Head of caudate nucleus (tissue), 42 donors: Measurements from ENCODE around the gene PSMB8.
"Not testable (repeated sequence)": the region's sequence is repeated elsewhere in the genome, so short reads cannot be mapped to it uniquely, and the experiment has no call there.

ENCODE experiments used
- DNase-seq, 42 donors: peaks; one replicate each; pipeline versions ENCODE4 v3.0.0 to v3.0.0-alpha.2; 2020 to 2021; ENCODE audit warnings: mixed read lengths in 7 of 42
- intact Hi-C: fragments of 100-400 bp; cut with DNase I; formaldehyde crosslinking; loops from one replicate; pipeline ENCODE4 v1.15.0; 2022

The PSMB8 gene

GRCh38 chr6:32814145-32814544, 29.7 kb downstream of the PSMB8 start:
- no peak for DNase-seq
- intact Hi-C loops, result no loop called here

DNA sequence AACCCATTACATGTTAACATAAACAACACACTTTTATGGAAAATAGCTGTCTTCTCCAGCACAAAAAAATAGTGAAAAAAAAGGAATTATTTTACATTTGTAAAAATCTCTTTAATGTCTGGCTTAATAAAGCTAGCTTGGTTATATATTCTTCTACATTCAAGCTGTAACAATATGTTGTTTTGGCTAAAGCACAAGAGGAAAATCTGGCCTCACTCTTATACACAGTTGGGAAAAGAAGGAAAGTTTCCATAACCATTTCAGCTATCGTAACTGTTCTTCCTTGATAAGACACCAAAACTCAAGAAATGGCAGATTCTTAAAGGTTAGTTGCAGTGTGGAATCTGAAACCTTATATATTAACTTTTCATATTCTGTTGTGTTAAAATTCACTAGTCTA, 34.7 kb downstream of the PSMB8 start:
- intact Hi-C loops, result no loop called here
- DNase-seq, result no peak

- no peak for DNase-seq
These were observed 36.7 kb downstream of the PSMB8 start for GRCh38 chr6:32807020-32807580.

DNA sequence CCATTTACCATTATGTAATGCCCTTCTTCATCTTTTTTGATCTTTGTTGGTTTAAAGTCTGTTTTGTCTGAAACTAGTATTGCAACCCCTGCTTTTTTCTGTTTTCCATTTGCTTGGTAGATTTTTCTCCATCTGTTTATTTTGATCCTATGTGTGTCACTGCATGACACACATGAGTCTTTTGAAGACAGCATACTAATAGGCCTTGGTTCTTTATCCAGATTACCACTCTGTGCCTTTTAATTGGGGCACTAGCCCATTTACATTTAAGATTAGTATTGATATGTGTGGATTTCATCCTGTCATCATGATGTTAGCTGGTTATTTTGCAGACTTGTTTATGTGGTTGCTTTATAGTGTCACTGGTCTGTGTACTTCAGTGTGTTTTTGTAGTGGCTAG, 38.4 kb downstream of the PSMB8 start:
- intact Hi-C loops, DNase-seq: not testable (repeated sequence)

More at GRCh38 chr6:32807020-32807580, 36.7 kb downstream of the PSMB8 start:
- intact Hi-C loops, result no loop called here

GRCh38 chr6:32803416-32803815, 40.4 kb downstream of the PSMB8 start:
- intact Hi-C loops, result no loop called here
- DNase-seq, result no peak

DNA sequence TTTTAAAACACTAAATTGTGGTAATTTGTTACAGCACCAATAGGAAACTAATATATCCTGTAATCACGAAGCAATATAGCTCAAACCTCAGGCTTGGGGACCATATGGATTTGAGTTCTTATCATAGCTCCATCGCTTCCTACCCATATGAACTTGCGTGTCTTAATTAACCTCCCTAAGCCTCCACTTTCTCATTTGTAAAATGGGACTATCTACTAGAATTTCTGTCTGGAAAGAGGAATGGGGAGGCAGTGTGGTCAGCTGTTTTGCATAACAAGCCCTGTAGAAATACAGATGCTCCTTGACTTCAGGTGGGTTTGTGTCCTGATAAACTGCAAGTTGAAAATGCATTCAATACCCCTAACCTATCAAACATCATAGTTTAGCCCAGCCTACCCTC, 44.1 kb downstream of the PSMB8 start:
- DNase-seq, result no peak
- intact Hi-C loops, result no loop called here

DNA sequence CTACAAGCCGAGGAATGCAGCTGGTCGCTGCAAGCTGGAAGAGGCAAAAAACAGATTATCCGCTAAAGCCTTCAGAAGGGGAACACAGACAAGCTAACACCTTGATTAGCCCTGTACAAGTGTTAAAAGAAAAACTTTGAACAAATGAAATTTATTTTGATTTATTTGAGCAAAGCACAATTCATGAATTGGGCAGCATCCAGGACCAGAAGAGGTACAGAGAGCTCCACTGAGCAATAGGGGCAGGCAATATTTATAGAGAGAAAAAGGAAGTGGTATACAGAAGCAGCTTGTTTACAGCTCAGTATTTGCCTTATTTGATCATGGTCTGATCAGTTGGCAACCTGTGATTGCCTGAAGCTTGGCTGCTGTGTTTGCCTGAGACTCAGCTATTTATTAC, 44.7 kb downstream of the PSMB8 start:
- intact Hi-C loops, result no loop called here

DNA sequence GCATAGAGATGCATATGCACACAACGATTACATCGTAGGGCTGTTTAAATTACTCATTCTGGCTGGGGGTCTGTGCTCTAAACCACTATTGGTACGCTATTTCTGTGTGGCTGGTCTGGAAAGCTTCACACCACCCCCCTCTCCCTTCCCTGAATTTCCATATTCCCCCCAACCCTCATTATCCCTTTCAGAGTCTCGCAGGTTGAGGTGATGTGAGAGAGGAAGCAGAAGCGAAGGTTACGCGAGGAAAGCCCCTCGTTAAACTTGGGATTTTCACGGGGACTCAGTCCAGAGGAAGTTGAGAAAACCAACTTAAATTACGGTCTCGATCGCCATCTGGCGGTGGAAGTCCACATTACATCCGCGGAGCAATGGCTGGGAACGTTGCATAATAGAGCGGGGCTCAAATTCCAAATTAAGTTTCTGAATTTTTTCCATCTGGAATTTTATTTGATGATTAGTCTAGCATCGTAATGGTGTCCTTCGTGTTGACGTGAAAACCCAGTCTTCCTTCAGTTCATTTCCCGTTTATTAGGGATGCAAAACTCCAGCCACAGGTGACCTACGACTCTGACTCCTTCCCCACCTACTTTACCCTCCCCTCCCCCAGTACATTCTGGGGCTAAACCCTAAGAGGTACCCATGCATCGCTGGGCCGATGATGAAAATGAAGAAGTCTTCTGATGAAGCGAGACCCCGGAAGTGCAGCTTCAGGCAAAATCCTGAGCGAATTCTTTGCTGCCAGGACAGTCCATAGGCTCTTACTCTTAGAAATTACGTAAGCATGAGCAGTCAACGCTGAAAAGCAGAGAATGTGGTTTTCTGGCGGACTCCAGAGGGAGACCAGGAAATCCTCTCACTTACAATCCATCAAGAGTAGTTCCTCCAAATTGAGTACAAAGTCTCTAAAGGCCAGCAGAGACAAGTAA, 46.7 kb downstream of the PSMB8 start:
- peak; percentile 7 to 92 (median 84) for DNase-seq
- intact Hi-C loops, result no loop called here

More for the DNA sequence above, 44.7 kb downstream of the PSMB8 start:
- DNase-seq, result no peak

DNA sequence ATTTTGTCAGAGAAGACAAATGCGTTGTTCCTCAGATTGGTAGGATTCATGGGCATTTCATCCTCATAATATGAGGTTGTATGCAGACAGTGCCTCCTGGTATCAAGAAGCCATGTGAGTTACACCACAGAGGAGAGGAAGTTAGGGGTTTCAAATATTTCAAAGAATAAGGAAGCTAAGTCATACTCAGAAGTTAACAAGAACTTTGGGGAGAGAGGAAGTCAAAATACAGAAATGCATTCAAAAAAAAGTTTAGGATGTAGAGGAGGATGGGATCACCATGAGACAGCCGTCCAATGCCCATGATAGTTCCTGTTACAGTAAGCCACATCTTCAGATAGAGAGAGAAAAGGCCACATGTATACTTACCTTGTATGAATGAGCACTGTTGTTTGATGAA, 49.3 kb downstream of the PSMB8 start:
- intact Hi-C loops, result loop anchor here (5.0 kb wide), 1 partner anchor 382 kb away; no protein-coding TSS in a partner anchor
- no peak for DNase-seq

DNA sequence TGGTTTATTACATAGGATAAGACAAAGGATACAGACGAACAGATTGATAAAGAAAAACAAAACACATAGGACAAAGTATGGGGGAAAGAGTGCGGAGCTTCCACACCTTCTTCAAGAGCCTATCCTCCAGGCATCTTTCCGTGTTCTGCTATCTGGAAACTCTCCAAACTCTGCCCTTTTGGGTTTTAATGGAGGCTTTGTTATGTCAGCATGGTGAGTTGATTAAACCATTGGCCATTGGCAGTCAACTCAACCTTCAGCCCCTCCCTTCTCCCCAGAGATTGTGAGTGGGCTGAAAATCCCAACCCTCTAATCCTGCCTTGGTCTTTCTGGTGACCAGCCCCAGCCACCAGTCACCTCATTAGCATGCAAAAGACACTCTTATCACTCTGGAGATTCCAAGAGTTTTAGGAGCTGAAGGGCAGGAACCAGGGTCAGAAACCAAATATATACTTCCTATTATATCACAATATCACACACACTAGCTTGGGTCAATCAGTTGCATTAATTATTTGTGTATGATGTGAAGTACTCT, 50.9 kb downstream of the PSMB8 start:
- DNase-seq, result no peak
- intact Hi-C loops, result loop anchor here (5.0 kb wide), 1 partner anchor 381 kb away; no protein-coding TSS in a partner anchor
